NCI-H1417 (cell line): ENCODE data around the gene EFCAB8.

Experiments used
- DNase-seq, 3 experiments: peaks; one replicate each; lab custom pipeline; 2025; lab: John Stamatoyannopoulos, UW

Gene EFCAB8, protein sequence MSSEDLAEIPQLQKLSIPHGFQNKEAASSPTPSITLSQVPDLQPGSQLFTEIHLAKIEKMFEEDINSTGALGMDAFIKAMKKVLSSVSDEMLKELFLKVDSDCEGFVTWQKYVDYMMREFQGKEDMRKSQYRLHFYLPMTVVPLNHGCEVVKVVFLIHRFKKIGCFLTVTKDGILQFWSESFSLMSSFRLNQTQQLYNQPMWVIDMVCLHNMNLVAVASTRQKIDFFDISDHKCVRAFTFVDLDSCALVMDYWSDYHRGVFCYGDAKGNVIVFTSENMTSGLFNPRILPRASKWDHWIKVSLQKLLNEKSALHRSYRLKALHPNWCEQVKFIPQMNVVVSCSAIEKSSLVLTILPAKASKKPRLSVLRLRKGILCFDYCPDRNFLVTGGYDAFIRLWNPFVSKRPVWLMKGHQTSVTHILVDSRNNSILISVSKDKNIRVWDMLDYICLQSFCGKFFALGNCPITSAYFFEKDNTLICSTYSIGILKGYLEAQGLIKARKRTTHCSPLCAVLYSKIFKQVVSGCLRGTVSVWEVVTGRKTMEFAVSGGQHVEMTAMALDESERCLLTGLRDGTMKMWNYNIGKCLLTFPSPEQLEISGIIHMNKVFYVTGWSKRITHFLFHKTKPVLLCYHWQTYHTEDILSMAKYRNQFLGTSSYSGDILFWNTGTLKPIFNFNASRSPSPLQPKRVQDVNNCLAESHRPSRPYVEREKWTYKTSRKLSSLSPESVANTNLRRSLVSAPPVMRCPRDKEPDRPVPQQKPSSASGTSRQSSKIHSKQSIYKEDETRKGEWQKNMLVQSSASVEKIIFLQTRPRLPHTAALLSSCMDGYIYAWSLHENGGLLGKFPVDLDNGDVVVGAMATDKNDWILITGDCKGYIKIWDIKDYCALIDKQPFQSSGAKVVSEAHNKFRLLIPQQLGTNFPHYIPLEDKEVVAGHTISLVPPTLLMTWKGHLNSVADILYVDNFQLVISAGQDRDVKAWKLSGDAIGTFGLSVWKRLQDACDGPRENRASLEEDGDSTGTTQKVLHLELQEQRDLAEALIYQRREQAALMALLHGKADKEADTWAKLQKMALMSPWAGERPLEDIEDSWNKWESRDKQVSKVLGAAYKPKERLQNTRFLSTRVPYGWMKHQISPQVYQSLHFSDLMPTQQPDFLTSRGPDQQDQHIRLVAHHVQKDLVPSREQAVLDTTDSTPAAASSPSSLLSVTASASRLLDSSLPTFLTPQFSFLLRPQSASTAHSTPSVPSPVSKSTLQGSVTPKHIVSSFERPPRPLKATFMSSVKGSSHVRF

DNA sequence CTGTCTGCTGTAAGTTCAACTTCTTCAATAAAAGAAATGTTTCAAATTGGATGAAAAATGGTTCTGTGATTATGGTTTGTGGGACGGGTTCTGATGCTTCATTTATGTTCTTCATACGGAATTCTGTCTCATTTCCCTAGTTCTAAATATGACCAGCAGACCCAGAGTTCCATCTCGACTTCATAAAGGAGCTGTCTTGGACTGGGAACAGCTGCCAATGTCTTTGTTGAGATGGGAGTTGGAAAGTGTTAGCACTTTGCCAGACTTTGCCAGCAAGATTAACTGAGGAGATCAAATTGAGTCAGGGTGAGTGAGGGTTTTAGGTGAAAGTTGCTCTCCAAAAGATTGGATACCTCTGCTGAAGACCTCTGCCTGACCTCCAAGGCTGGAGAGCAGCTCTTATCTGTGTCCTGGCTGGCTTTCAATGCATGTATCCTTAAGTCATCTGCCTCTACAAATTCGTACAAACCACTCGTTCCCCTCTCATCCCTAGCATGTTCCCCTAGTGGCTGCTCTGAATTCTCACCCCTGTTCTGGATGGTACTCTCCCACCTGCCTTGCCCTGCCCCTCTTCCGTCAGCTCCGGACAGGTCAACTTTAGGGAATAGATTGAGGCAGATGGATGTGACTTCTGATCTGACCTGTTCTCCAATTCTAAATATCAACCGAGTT, at the start of gene EFCAB8:
Gene EFCAB8, plus strand, starts transcription at position 223 of the 672 bp plus-strand sequence. CDS start 4,870 bp downstream, outside the sequence.
- no peak for DNase-seq

DNA sequence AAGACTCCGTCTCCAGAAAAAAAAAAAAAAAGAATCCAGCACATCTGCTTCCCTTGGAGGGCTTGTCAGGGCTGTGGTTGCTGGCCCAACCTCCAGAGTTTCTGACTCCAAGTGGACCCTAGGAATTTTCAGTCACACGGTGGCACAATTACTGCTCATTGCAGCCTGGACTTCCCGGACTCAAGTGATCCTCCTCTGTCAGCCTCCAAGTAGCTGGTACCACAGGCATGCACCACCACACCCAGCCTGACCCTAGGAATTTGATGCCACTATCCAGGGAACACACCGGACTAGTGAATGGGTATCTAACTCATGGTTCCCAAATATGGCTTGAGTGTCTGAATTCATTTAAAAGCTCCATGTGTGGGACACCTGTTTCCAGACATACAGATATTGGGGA, 48.8 kb upstream of the EFCAB8 start:
- no peak for DNase-seq

DNA sequence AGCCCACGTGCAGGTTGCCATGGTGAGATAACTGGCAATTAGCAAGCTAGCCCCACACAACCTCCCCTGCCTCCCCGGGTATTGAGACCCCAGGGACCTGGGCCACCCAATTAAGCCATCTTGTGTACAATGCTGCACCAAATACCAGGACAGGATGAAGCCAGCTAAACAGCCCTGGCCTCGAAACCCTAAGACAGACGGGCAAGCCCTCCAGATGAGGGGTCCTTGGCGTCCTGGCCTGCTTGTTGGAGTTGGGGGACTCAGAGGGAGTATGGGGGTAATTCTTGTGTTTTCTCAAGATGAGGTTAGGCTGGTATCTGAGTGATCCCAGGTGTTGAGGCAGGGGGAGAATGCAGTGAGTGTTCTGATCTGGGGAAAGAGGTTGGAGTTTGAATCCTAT, 47.8 kb upstream of the EFCAB8 start:
- peak in 1 of 3 experiments; percentile 18 for DNase-seq

DNA sequence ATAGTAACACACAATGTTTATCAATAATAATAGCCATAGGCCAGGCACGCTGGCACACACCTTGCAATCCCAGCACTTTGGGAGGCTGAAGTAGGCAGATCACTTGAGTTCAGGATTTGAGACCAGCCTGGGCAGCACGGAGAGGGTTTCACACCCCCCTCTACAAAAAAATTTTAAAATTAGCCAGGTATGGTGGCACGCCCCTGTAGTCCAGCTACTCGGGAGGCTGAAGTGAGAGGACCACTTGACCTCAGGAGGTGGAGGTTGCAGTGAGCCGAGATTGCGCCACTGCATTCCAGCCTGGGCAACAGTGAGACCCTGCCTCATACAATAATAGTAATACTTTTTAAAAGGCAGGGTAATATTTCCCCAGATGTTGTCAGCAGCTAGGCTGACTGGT, 46.8 kb upstream of the EFCAB8 start:
- DNase-seq, result no peak

DNA sequence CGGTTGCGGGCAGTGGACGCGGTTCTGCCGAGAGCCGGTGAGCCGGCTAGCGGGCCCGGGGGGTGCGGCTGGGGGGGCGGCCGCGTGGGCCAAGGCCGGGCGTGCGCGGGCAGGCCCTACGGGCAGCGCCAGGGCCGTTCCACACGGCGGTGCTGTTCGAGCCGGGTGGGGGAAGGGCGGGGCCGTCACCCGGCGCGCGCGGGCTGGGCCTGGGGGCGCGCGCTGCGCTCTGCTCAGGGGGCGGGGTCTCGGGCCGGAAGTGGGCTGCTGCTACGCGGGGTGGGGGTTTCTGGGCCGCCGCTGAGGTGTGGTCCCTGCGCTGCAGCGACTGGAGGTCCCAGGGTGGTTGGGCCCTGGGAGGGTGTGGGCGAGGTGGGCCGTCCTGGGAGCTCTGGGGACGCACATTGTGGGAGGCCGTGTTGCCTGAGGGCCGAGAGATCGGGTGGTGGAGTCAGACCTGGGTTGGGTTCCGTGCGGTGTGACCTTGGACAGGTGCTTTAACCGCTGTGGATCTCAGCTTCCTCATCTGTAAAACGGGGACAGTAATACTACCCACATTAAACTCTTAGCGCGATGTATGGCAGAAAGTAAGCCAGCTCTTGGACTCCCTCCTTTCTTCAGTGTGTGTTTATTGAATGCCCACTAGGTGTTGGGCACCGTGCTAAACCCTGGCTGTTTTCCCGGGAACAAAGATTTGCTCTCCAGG, 38.6 kb upstream of the EFCAB8 start:
- peak; percentile 68 to 96 (median 90) for DNase-seq

DNA sequence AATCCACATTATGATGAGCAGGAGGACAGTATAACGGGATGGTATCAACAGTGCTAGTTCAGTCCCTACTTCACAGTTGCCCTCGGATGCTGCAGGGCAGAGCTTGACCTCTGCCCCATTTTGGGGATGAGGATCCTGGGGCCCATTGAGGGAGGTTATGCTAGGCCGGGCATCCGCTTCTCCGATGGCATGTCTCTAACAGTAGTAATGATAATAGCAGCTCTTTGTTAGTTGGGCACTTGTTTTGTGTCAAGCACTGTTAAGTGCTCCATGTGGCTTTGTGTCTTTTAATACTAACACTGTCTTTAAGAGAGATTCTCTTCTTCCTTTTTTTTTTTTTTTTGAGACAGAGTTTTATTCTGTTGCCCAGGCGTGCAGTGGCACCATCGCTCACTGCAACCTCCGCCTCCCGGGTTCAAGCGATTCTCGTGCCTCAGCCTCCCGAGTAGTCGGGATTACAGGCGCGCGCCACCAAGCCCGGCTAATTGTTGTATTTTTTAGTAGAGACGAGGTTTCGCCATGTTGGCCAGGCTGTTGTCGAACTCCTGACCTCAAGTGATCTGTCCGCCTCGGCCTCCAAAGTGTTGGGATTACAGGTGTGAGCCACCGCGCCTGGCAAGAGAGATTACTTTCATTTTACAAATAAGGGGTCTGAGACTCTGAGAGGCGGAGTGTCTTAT, 37.9 kb upstream of the EFCAB8 start:
- no peak for DNase-seq

DNA sequence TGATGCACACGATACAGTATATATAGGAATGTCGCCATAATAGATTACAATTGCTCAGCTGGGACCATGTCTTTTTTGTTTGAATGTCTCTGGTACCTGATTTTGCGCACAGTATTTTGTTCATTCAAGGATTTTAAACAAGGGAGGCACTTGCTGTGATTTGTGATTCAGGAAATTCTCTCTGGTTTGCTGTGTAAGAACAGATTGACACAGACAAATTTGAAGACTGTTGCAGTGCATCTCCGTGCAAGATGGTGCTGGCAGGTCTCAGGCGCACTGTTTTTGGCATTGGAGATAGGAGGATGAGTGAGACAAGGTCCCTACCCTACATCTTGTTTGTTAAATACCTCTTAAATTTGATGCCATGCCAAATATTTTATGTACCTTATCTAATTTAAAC, 36.5 kb upstream of the EFCAB8 start:
- DNase-seq, result no peak

DNA sequence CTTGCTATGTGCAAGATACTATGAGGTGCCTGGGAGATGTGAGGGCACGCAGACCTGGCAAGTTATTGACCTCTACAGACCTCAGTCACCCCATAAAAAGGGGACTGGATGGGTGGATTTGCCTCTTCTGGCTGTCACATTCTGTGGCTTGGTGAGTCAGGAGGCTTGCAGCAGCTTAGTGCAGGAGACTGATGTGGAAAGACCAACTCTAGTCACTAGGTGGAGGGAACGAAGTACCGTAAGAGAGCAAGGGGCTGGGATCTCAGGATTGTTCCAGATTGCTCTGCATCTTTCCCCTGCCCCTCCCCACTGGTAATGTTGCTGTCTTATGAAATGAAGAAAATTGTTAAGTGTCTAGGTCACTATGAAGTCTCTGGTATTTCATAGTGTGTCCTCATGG, 35.6 kb upstream of the EFCAB8 start:
- DNase-seq, result no peak

DNA sequence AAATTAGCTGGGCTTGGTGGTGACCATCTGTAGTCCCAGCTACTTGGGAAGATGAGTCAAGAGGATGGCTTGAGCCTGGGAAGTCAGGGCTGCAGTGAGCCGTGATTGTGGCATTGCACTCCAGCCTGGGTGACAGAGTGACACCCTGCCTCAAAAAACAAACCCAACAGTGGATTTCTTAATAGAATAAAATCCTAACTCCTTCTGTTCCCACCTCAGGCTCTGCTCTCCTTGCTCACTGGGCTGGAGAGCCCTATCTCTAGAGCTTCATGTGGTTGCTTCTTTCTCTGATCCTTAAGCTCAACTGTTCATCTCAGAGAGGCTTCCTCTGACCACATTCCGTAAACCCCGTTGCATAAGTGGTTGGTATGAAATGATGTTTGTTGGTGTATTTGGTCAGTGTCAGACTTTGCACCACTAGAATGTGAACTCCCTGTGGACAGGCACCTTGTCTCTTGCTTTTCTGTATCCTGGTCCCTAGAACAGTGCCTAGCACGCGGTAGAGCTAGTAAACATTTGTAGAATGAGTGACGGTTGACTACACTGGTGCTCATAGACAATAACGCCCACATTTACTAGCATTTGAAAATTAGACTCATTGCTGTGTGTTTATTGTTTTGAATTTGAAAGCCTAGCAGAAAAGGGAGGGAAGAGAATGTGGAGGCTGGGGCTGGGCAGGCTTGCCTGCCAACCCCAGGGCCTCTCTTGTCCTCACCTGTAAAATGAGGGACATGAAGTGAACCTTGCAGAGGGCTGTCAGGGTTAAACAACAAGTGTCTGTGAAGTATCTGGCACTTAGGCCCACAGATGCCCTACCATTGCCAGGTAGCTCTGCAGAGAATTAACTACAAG, 34.8 kb upstream of the EFCAB8 start:
- no peak for DNase-seq

DNA sequence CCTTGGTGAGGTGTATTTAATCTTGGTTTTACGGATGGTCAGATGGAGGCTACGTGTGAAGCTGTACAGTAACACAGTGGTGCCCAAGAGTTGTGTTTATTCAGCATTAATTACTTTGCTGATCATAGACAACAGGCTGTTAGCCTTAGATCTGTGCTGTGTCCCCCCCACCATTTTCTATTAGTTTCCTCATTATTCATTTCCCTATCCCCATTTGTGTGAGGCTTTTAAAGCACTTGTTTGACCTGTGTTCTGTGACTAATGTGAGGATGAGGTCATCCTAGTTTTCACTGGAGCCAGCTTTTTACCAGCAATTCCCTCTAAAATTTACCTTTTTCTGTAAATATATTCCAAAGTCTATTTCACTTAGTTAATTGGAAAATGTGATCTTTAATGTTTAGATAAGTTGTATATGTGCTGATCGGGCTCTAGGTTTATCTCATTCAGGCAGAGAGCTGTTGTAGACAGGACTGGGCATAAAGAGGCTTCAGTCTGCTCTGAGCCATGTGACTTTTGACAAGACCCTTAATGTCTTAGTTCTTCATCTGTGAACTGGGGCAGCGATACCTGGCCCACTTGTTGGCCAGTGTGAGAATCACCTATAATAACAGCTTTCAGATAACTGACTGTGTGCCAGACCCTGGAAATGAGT, 30.6 kb upstream of the EFCAB8 start:
- peak in 2 of 3 experiments; percentile 19 to 60 for DNase-seq

DNA sequence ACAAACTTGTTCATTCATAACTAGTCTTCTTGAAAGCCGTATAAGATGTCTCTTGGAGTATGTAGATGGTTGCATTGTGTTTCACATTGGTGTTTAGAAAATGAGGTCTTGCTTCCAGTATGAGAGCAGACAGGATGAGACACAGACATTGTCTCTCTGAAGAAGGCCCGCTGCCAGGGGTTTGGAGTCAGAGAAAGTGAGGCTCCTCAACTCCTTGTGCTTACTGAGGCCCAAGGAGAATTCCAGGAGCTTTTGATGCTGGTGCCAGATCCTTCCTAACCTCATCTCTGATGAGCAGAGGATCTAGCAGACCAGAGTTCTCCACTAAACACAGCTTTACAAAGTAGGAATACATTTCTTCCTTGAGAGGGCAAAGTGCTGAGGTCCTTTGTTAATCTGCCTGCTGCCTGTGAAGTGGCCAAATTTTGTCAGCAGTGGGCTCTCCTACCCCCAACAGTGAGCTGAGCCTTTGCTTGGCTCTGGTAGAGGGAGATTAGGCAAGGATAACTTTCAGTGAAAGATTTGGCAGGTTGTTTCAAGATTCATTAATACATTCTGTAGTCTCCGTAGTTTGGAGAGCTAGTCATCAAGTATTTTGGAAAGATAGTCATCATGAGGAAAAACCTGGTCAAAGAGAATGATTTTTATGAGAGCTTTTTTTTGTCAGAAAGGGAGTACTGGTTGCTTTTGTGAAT, 29.3 kb upstream of the EFCAB8 start:
- no peak for DNase-seq

DNA sequence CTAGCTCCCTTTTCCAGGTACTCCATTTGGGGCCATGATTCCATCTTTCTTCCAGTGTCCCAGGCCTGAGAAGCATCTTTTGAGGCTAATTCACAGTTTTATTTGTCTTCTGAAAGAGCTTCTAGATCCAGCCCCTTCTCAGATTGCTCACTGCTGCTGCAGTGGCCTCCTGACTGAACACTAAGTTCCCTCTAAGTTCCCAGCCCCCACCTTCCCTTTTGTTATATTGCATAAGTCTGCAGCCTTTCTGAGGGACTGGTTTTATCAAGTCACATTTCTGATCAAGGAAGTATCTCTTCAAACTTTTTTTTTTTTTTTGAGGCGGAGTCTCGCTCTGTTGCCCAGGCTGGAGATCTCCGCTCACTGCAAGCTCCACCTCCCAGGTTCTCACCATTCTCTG, 28.3 kb upstream of the EFCAB8 start:
- DNase-seq, result no peak

DNA sequence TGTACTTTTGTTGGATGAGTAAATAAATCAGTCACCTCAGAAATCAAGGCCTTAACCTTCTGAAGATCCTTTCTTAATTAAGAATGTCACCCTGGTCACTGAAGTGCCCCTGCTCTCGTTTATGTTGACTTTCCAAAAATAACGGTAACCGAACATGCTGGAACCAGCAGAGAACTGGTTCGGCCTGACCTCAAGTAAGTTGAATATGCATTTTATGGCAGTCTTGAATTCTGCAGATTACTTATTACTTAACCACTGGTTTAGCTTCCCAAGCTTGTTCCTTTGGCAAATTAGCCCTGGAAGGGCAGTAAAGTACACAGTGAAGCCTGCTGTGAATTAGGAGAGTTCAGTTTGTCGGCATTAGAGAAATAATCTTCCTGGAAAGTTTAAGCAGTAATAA, 26.7 kb upstream of the EFCAB8 start:
- no peak for DNase-seq

DNA sequence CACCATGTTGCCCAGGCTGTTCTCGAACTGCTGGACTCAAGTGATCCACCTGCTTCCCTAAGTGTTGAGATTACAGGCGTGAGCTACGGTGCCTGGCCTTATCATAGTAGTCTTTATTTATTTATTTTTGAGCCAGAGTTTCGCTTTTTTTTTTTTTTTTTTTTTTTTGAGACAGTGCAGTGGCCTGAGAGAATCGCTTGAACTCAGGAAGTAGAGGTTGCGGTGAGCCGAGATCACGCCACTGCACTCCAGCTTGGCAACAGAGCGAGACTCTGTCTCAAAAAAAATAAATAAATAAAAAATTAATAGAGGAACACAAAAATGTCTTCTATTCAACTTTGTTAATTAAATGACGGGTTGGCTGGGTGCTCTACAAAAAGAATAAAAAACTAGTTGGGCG, 26.1 kb upstream of the EFCAB8 start:
- DNase-seq, result no peak

DNA sequence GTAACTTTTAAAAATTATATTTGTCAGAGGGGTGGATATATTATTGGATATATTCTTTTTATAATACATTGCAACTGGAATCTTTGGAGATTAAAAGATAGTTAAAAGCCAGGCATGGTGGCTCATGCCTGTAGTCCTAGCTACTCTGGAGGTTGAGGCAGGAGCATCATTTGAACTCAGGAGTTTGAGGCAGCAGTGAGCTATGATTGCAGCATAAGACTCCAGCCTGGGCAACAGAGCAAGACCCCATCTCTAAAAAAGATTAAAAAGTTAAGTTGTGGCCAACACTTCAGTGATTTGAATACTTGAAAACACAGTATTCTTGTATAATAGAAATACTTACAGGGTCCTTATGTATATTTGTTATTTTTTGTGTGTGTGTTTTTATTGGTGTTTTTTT, 23.8 kb upstream of the EFCAB8 start:
- DNase-seq, result no peak

DNA sequence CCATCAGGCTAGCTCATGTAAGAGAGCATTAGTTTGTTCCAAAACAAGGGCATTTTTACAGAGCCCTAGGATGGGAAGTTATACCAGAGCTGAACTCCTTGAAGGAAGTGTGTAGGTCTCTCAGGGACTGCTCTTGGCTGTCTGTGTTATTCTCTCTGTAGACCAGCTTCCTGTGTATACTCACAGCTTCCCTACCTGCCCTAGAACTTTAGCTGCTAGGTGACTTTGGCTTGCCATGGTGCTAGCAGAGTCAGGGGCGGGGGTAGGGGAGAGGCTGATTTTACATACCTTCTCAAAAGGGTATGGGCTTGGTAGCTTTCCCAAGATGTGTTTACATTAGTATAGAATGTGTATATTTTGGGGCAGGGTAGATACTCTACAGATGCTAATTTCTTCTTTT, 21.6 kb upstream of the EFCAB8 start:
- DNase-seq, result no peak

DNA sequence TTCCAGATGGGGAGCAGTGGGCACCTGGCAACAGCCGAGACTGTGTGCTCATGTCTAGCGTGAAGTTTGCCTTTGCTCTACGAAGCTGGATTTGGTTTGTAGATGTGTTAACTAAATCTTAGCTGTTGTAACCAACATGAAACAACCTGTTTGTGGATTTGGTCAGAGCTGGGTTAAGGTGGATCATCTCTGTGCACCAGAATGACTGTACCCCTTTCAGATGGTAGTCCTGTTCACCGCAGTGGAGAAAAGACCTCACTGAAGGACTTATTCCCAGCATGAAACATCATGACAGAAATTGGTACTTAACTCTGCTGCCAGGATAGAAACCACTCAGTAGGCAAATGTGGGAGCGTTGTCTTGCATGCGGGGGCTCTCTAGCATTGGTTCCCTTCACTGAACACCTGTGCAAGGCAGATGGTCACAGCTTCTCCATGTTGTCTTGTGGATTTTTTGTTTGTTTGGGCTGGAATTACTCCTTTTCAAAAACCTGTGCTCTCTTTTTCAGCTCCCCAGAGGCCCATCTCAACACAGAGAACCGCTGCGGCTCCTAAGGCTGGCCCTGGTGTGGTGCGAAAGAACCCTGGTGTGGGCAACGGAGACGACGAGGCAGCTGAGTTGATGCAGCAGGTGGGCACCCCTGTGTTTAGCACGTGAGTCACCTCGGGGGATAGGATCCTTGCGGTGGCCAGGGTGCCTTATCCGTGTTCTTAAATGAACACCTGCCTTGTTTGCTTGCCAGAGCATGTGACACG, 19.3 kb upstream of the EFCAB8 start:
- DNase-seq, result peak in 2 of 3 experiments; percentile 21 to 57

DNA sequence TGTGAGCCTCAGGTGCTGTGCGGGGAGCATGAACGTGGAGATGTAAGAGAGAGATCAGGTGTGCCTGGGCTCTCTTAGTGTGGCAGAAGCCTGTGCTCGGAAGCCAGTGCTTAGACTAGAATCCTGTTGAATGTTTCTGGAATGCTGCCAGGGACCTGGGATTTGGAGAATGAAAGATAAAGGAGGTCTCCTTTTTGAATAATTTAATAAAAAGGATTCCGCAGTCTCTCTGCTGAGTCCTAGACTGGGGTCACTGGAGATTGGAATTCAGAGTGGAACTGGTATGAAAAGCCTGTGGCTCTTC, 18.8 kb upstream of the EFCAB8 start:
- peak in 1 of 3 experiments; percentile 63 for DNase-seq
